Fibroblast of skin of scalp (primary cell): ENCODE measurements around the gene YTHDF2. TPM values are rescaled to one million over a fixed set of nuclear protein-coding genes. Genes with fewer than 3 reads are reported as not detected.
"Not testable (repeated sequence)": the region's sequence is repeated elsewhere in the genome, so short reads cannot be mapped to it uniquely, and the experiment has no call there.

ENCODE experiments used
- DNase-seq: peaks from one replicate; pipeline ENCODE4 v3.0.0-alpha.2; 2013
- polyA plus RNA-seq, 2 experiments: library from polyadenylated mRNA; unstranded; fragments of 120-200 nt; gene quantifications; one replicate each; pipeline ENCODE4 v1.2.1, GENCODE V29; 2013; ENCODE audit not compliant: insufficient read length in 2 of 2

The YTHDF2 gene
- polyA plus RNA-seq (2013, experiment 1 of 2; ENCODE audit: insufficient read length): 56.2 TPM
- polyA plus RNA-seq (2013, experiment 2 of 2; ENCODE audit: insufficient read length): 58.2 TPM

GRCh38 chr1:28736450-28737306, at the start of gene YTHDF2:
Gene YTHDF2 (plus strand): TSS chr1:28736940. CDS start chr1:28737121, 181 bp downstream.
- peak; percentile 98 for DNase-seq

- not testable (repeated sequence) for DNase-seq
Measured at GRCh38 chr1:28691627-28692026, 45.1 kb upstream of the YTHDF2 start.

GRCh38 chr1:28703629-28704028, 33.1 kb upstream of the YTHDF2 start:
- DNase-seq: no peak

GRCh38 chr1:28716336-28716735, 20.4 kb upstream of the YTHDF2 start:
- no peak for DNase-seq

- DNase-seq: no peak
Measured at GRCh38 chr1:28718166-28718565, 18.6 kb upstream of the YTHDF2 start.

- DNase-seq: peak; percentile 40
Measured at GRCh38 chr1:28718586-28719331, 18.0 kb upstream of the YTHDF2 start.

GRCh38 chr1:28719332-28719619, 17.5 kb upstream of the YTHDF2 start:
- no peak for DNase-seq

GRCh38 chr1:28720376-28720775, 16.4 kb upstream of the YTHDF2 start:
- no peak for DNase-seq

- peak; percentile 58 for DNase-seq
Measured at GRCh38 chr1:28721927-28722326, 14.8 kb upstream of the YTHDF2 start.

- not testable (repeated sequence) for DNase-seq
Measured at GRCh38 chr1:28725365-28725764, 11.4 kb upstream of the YTHDF2 start.

- DNase-seq: peak; percentile 7
Measured at GRCh38 chr1:28735961-28736449, 735 bp upstream of the YTHDF2 start.

GRCh38 chr1:28737307-28738132, 780 bp downstream of the YTHDF2 start:
- peak; percentile 42 for DNase-seq

GRCh38 chr1:28740118-28740517, 3.4 kb downstream of the YTHDF2 start:
- DNase-seq: no peak

- no peak for DNase-seq
Measured at GRCh38 chr1:28744184-28744583, 7.4 kb downstream of the YTHDF2 start.

GRCh38 chr1:28745653-28746173, 9.0 kb downstream of the YTHDF2 start:
- no peak for DNase-seq

GRCh38 chr1:28750330-28750729, 13.6 kb downstream of the YTHDF2 start:
- no peak for DNase-seq

GRCh38 chr1:28750771-28751294, 14.1 kb downstream of the YTHDF2 start:
- DNase-seq: peak; percentile 14

- peak; percentile 65 for DNase-seq
Measured at GRCh38 chr1:28751315-28752060, 14.7 kb downstream of the YTHDF2 start.

- peak; percentile 52 for DNase-seq
Measured at GRCh38 chr1:28755701-28756100, 19.0 kb downstream of the YTHDF2 start.

- DNase-seq: no peak
Measured at GRCh38 chr1:28756846-28757245, 20.1 kb downstream of the YTHDF2 start.

- DNase-seq: no peak
Measured at GRCh38 chr1:28758420-28758819, 21.7 kb downstream of the YTHDF2 start.
